ENCODE measurements around the gene RTL1.

Gene RTL1

GRCh38 chr14:100896369-100897060 lies 7.0 kb downstream of the RTL1 start:
- H3K4me2 ChIP-seq = no peak overlapping the region
- H3K36me3 ChIP-seq (ENCODE audit: insufficient read depth) = no peaks in the 10 kb centered on the region
- H4K20me1 ChIP-seq (ENCODE audit: insufficient read depth) = no peaks in the 10 kb centered on the region
- H3K4me3 ChIP-seq (IDR thresholded peaks at IDR 0.05; ENCODE audit: insufficient read depth, low read depth, low read length) = no peak overlapping the region
- H3K4me1 ChIP-seq (ENCODE audit: low read depth, poor library complexity, severe bottlenecking) = no peaks in the 10 kb centered on the region
- H3K27me3 ChIP-seq (ENCODE audit: insufficient read depth, low read depth) = peaks cover 37% of the 10 kb centered on the region; the same call in 1 of the 2 replicates
- H3K79me2 ChIP-seq (ENCODE audit: insufficient read depth, low read depth) = no peaks in the 10 kb centered on the region
- no peak for TF ChIP-seq CTCF (conservative IDR thresholded peaks at IDR 0.05; ENCODE audit: low read depth, low read length)
- no peak overlapping the region for H3K9ac ChIP-seq
- H2AFZ ChIP-seq (ENCODE audit: low read depth) = no peak overlapping the region
- H3K27ac ChIP-seq = no peak overlapping the region

DNA sequence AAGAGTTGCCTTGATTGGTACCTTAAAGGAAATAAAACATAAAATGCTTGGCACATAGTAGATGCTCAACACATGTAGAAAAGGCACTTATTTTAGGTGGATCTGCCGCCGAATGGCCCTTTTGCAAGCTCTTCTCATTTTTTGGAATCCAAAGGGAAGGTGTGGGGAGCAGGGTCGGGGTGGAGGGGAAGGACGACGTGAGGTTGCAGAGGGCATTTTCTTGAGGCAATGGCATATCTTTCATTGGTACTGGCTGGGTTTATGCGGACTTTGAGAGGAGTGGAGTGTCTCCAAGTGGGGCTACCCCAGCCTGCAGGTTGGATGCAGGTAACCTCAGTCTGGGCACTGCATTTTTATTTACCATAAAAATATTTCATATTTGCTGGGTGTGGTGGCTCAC lies 8.1 kb downstream of the RTL1 start:
- H3K36me3 ChIP-seq (ENCODE audit: insufficient read depth) = no peaks in the 10 kb centered on the region
- H2AFZ ChIP-seq (ENCODE audit: low read depth) = no peak overlapping the region
- no peaks in the 10 kb centered on the region for H3K4me1 ChIP-seq (ENCODE audit: low read depth, poor library complexity, severe bottlenecking)
- no peak overlapping the region for H3K9ac ChIP-seq
- no peak for TF ChIP-seq CTCF (conservative IDR thresholded peaks at IDR 0.05; ENCODE audit: low read depth, low read length)
- no peak overlapping the region for H3K4me3 ChIP-seq (IDR thresholded peaks at IDR 0.05; ENCODE audit: insufficient read depth, low read depth, low read length)
- no peak overlapping the region for H3K27ac ChIP-seq
- peaks cover 27% of the 10 kb centered on the region; the same call in 1 of the 2 replicates for H3K27me3 ChIP-seq (ENCODE audit: insufficient read depth, low read depth)
- H3K79me2 ChIP-seq (ENCODE audit: insufficient read depth, low read depth) = no peaks in the 10 kb centered on the region
- no peaks in the 10 kb centered on the region for H4K20me1 ChIP-seq (ENCODE audit: insufficient read depth)
- H3K4me2 ChIP-seq = no peak overlapping the region

- H3K27me3 ChIP-seq (ENCODE audit: insufficient read depth, low read depth) = peaks cover 19% of the 10 kb centered on the region; the same call in 1 of the 2 replicates
- no peaks in the 10 kb centered on the region for H3K36me3 ChIP-seq (ENCODE audit: insufficient read depth)
- no peak overlapping the region for H3K4me3 ChIP-seq (IDR thresholded peaks at IDR 0.05; ENCODE audit: insufficient read depth, low read depth, low read length)
- no peak overlapping the region for H3K4me2 ChIP-seq
- no peak overlapping the region for H2AFZ ChIP-seq (ENCODE audit: low read depth)
- no peak overlapping the region for H3K27ac ChIP-seq
- TF ChIP-seq CTCF (conservative IDR thresholded peaks at IDR 0.05; ENCODE audit: low read depth, low read length) = no peak
- no peaks in the 10 kb centered on the region for H3K79me2 ChIP-seq (ENCODE audit: insufficient read depth, low read depth)
- H3K4me1 ChIP-seq (ENCODE audit: low read depth, poor library complexity, severe bottlenecking) = no peaks in the 10 kb centered on the region
- no peaks in the 10 kb centered on the region for H4K20me1 ChIP-seq (ENCODE audit: insufficient read depth)
- H3K9ac ChIP-seq = no peak overlapping the region
Observed at GRCh38 chr14:100894416-100894815, 9.1 kb downstream of the RTL1 start.

DNA sequence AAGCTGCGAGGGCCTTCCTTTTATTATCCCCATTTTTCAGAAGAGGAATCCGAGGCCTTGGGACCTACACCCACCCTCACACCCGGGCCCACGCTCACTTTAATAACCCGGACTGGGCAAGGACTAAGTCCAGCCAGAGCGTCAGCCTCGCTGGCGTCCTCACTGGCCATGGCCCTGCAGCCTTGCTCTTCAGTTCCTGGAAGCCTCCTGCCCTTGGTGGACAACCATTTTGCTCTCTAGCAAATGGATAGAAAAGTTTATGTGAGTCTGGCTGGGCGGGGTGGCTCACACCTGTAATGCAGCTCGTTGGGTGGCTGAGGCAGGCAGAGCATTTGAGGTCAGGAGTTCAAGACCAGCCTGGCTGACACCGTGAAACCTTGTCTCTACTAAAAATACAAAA lies 9.8 kb downstream of the RTL1 start:
- no peak overlapping the region; the same call in 1 of the 2 replicates for H2AFZ ChIP-seq (ENCODE audit: low read depth)
- peaks cover 13% of the 10 kb centered on the region; the same call in 1 of the 2 replicates for H3K27me3 ChIP-seq (ENCODE audit: insufficient read depth, low read depth)
- H3K4me2 ChIP-seq = no peak overlapping the region
- H4K20me1 ChIP-seq (ENCODE audit: insufficient read depth) = no peaks in the 10 kb centered on the region
- H3K4me1 ChIP-seq (ENCODE audit: low read depth, poor library complexity, severe bottlenecking) = no peaks in the 10 kb centered on the region
- no peak overlapping the region for H3K4me3 ChIP-seq (IDR thresholded peaks at IDR 0.05; ENCODE audit: insufficient read depth, low read depth, low read length)
- no peaks in the 10 kb centered on the region for H3K79me2 ChIP-seq (ENCODE audit: insufficient read depth, low read depth)
- H3K27ac ChIP-seq = no peak overlapping the region
- no peaks in the 10 kb centered on the region for H3K36me3 ChIP-seq (ENCODE audit: insufficient read depth)
- TF ChIP-seq CTCF (conservative IDR thresholded peaks at IDR 0.05; ENCODE audit: low read depth, low read length) = no peak
- H3K9ac ChIP-seq = no peak overlapping the region

All from KMS-11 (cell line).